Bronchial epithelial cell (primary cell): Measurements from ENCODE around the gene TFF1. TPM values are rescaled to one million over a fixed set of nuclear protein-coding genes. Genes with fewer than 3 reads are reported as not detected.

ENCODE experiments used
- DNase-seq: peaks from one replicate; pipeline ENCODE4 v3.0.0-alpha.2; 2010; ENCODE audit warnings: low read depth
- FAIRE-seq: peaks from 2 replicates; lab custom pipeline; 2011; peaks lifted over from hg19 to GRCh38; lab: Jason Lieb, UNC
- H3K27me3 ChIP-seq: 2 replicates; pipeline ENCODE4 v1.5.1; 2011; ENCODE audit warnings: low read length; ENCODE audit not compliant: control insufficient read depth, insufficient read depth
- H3K36me3 ChIP-seq: 2 replicates; pipeline ENCODE4 v1.5.1; 2011; ENCODE audit warnings: low read length; ENCODE audit not compliant: control insufficient read depth, insufficient read depth
- H3K4me3 ChIP-seq: 2 replicates; pipeline ENCODE4 v1.5.1; 2011; ENCODE audit warnings: mild to moderate bottlenecking, low read depth, low read length, control low read depth
- total RNA-seq: library from RNA; depleted of rRNA; stranded (reverse); fragments of >200 nt; gene quantifications from 2 replicates; pipeline ENCODE4 v1.2.1, GENCODE V29; 2014
- TF ChIP-seq, protein P1 (sequence below): IDR thresholded peaks from 2 replicates; pipeline ENCODE4 v1.5.1; 2011; ENCODE audit warnings: mild to moderate bottlenecking, moderate library complexity, low read length, control low read depth, inconsistent platforms; ENCODE audit not compliant: insufficient read depth, severe bottlenecking

Gene TFF1
- total RNA-seq, 1 donor from 2014 or later: not detected

DNA sequence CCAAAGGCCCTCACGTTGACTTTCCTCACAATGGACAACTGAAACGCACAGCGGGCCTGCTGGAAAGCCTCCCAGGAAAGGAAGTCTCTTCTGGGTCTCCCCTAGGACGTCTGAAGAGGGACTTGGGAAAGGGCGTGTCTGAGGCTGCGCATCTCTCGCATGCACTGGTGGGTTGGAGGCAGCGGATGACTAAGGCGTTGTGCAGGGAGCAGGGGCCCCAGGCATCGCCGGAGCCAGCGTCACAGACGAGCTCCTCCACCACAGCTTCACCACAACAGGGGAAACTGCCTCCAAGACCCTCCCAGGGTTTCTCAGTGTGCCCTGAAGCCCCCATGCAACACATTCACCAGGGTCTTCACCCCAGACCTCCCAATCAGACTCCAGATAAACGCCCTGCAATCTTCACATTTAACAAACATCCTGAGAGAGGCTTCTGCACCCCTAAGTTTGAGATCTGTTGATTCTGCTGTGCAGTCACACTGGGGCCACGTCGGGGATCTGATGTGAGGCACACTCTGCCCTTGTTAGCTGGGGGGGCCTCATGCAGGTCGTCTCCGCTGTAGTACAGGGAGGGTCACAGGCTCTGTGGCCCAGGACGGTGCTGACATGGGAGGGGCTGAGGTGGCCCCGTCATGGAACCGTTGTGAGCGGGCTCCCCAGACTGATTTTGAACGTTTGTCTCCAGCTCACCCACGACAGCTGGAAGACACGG, 7.0 kb upstream of the TFF1 start:
- TF ChIP-seq, protein P1, sequence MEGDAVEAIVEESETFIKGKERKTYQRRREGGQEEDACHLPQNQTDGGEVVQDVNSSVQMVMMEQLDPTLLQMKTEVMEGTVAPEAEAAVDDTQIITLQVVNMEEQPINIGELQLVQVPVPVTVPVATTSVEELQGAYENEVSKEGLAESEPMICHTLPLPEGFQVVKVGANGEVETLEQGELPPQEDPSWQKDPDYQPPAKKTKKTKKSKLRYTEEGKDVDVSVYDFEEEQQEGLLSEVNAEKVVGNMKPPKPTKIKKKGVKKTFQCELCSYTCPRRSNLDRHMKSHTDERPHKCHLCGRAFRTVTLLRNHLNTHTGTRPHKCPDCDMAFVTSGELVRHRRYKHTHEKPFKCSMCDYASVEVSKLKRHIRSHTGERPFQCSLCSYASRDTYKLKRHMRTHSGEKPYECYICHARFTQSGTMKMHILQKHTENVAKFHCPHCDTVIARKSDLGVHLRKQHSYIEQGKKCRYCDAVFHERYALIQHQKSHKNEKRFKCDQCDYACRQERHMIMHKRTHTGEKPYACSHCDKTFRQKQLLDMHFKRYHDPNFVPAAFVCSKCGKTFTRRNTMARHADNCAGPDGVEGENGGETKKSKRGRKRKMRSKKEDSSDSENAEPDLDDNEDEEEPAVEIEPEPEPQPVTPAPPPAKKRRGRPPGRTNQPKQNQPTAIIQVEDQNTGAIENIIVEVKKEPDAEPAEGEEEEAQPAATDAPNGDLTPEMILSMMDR: no peak
- H3K4me3 ChIP-seq: no peak overlapping the region
- H3K27me3 ChIP-seq: peaks cover 14% of the 10 kb centered on the region
- no peak for FAIRE-seq
- H3K36me3 ChIP-seq: no peaks in the 10 kb centered on the region
- no peak for DNase-seq

DNA sequence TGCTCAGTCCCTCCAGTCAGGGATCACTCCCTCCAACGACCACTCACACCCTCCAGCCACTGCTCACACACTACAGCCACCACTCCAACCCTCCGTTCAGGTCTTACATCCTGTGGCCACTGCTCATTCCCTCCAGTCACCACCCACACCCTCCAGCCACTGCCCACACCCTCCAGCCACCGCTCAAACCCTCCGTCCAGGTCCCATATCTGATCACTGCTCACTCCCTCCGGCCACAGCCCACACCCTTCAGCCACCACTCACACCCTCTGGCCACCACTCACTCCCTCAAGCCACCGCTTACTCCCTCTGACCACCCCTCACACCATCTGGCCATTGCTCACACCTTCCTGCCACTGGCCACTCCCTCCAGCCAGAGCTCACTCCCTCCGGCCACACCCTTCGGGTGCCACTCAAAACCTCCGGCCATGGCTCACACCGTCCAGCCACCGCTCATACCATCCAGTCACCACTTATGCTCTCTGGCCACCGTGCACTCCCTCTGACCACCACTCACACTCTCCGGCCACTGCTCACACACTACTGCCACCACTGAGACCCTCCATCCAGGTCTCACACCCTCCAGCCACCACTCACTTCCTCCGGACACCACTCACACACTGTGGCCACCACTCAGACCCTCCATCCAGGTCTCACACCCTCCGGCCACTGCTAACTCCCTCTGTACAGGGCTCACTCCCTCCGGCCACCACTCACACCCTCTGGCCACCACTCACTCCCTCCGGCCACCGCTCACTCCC, 4.7 kb upstream of the TFF1 start:
- Histone ChIP-seq H3K4me3 (no peak overlapping the region), H3K27me3 (peaks cover 5% of the 10 kb centered on the region), H3K36me3 (no peaks in the 10 kb centered on the region)
- peak; percentile 70 for FAIRE-seq
- DNase-seq: no peak
- TF ChIP-seq, protein P1: no peak

DNA sequence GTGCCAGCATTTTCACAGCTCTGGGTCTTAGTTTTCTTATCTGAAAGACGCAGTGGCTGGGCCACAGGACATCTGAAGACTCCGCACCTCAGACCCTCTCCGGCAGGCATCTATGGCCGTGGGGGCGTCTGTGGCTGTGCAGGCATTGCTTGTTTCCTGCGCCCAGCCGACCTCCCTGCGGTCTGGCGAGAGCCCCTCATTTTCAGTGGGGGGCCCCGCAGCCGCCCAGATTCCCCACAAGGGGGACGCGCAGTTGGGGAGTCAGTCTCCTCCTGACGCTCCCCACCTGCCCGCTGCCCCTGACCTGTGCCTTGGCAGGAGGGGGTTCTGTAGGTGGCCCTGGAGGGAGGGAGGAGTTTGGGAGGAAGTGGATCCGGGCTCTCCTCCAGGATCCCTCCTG, 3.5 kb upstream of the TFF1 start:
- DNase-seq: no peak
- Histone ChIP-seq H3K27me3 (no peaks in the 10 kb centered on the region), H3K4me3 (no peak overlapping the region), H3K36me3 (no peaks in the 10 kb centered on the region)
- no peak for FAIRE-seq
- TF ChIP-seq, protein P1: no peak

DNA sequence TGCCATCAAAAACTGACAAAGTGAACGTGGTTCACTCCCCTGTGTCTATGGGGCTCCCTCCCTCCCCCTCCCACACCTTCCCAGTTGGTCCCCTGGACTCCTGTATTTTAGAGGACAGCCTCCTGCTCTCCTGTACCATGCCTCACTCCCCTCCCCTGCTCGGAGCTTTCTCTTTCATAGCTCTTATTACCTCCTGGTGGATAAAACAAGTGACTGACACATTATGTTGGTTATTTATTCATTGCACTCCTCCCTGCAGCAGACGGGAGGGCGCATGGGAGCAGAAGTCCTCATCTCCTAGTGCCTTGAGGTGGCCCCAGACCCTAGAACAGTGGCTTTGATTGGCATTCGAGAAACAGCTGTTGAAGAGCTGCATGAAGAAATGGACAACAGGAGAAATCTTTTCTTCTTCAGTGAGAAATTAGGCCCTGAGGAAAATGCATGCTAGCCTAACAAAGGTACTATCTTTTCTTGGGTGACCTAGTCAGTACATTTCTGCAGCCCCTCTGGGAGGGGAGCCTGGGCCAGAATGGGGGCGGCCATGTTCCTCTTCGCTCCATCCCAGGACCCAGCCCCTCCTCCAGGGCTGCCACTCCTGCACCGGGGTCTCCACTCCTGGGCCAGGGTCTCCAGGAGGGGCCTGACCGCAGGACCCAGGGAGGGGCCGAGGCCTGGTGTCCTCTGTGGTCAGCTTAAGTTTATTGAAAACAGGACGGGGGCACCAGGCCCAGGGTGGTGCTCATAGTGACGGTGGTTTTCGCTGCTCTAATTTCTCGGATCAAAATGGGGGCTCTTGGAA, 1.2 kb upstream of the TFF1 start:
- Histone ChIP-seq H3K4me3 (no peak overlapping the region), H3K27me3 (no peaks in the 10 kb centered on the region), H3K36me3 (no peaks in the 10 kb centered on the region)
- FAIRE-seq: no peak
- TF ChIP-seq, protein P1: no peak
- DNase-seq: no peak

DNA sequence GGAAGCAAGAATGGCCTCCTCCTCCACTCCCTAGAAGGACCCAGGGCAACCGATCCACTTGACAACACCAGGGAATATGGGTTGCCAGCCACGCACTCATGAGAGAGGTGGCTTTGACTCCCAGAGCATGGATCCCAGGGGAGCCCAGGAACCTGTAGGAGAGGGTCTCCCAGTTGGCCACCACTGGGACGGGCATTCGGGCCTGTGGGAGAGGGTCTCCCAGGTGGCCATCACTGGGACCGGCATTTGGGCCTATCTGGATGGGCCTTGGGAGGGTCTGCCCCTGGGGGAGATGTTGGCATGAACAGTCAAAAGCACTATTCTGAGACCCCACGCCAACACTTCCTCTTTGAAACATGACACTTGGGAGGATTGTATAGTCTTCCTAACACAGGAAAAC, 565 bp downstream of the TFF1 start:
- FAIRE-seq (no peak), DNase-seq (no peak)
- Histone ChIP-seq H3K4me3 (no peak overlapping the region), H3K27me3 (no peaks in the 10 kb centered on the region), H3K36me3 (no peaks in the 10 kb centered on the region)
- TF ChIP-seq, protein P1: no peak
